ENCODE results near the gene CXCL16. TPM values are rescaled to one million over a fixed set of nuclear protein-coding genes. Genes with fewer than 3 reads are reported as not detected.

The CXCL16 gene
- total and polyA plus RNA-seq, 2 of the 13 experiments (the other 11 are each of a cell fraction or from before 2014, with no cell fraction given), result 9.4 to 101 TPM

DNA sequence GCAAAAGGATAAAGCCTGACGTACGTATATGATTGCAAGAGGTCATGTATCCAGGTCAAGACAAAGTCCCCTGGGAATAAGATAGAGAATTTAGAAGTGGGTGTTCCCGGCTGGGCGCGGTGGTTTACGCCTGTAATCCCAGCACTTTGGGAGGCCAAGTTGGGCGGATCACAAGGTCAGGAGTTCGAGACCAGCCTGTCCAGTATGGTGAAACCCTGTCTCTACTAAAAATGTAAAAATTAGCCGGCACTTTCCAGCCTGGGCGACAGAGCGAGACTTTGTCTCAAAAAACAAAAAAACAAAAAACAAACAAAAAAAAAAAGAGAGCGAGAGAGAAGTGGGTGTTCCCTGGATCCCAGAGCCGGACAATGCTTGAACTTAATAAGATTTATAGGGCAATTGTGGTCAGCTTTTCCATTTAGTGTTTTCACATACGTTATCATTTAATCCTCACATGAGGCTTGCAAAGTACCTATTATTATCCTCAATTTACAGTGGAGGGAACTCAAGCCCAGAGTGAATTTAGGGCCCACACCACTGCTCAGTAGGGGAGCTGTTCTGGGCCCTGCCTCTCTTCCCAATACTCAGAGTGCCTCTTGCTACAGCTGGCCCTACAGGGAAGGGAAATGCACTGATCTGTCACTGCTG is 48.6 kb upstream of the CXCL16 start (continued):
- TF ChIP-seq, protein P1, sequence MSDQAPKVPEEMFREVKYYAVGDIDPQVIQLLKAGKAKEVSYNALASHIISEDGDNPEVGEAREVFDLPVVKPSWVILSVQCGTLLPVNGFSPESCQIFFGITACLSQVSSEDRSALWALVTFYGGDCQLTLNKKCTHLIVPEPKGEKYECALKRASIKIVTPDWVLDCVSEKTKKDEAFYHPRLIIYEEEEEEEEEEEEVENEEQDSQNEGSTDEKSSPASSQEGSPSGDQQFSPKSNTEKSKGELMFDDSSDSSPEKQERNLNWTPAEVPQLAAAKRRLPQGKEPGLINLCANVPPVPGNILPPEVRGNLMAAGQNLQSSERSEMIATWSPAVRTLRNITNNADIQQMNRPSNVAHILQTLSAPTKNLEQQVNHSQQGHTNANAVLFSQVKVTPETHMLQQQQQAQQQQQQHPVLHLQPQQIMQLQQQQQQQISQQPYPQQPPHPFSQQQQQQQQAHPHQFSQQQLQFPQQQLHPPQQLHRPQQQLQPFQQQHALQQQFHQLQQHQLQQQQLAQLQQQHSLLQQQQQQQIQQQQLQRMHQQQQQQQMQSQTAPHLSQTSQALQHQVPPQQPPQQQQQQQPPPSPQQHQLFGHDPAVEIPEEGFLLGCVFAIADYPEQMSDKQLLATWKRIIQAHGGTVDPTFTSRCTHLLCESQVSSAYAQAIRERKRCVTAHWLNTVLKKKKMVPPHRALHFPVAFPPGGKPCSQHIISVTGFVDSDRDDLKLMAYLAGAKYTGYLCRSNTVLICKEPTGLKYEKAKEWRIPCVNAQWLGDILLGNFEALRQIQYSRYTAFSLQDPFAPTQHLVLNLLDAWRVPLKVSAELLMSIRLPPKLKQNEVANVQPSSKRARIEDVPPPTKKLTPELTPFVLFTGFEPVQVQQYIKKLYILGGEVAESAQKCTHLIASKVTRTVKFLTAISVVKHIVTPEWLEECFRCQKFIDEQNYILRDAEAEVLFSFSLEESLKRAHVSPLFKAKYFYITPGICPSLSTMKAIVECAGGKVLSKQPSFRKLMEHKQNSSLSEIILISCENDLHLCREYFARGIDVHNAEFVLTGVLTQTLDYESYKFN (CRISPR knock-in tag; conservative IDR thresholded peaks at IDR 0.05), result peak; percentile 38; the same call in 1 of the 2 replicates
- TF ChIP-seq, protein P2, sequence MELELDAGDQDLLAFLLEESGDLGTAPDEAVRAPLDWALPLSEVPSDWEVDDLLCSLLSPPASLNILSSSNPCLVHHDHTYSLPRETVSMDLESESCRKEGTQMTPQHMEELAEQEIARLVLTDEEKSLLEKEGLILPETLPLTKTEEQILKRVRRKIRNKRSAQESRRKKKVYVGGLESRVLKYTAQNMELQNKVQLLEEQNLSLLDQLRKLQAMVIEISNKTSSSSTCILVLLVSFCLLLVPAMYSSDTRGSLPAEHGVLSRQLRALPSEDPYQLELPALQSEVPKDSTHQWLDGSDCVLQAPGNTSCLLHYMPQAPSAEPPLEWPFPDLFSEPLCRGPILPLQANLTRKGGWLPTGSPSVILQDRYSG (CRISPR knock-in tag; IDR thresholded peaks at IDR 0.05), result 0 out of 2 replicates have a peak, but pooled peaks have one; percentile 44
- TF ChIP-seq GATA4 (IDR thresholded peaks at IDR 0.05; ENCODE audit: borderline replicate concordance, low read depth) (peak; percentile 8; the same call in 1 of the 2 replicates), MYNN (CRISPR knock-in tag; IDR thresholded peaks at IDR 0.05; ENCODE audit: low read depth) (0 out of 2 replicates have a peak, but pooled peaks have one; percentile 7), ZEB1 (IDR thresholded peaks at IDR 0.05; ENCODE audit: insufficient replicate concordance, low read depth) (peak; percentile 14), ZNF34 (CRISPR knock-in tag; IDR thresholded peaks at IDR 0.05; ENCODE audit: borderline replicate concordance) (0 out of 2 replicates have a peak, but pooled peaks have one; percentile 19), ZNF878 (CRISPR knock-in tag; IDR thresholded peaks at IDR 0.05) (0 out of 2 replicates have a peak, but pooled peaks have one; percentile 7), ARNTL (CRISPR knock-in tag; IDR thresholded peaks at IDR 0.05) (0 out of 2 replicates have a peak, but pooled peaks have one; percentile 1)
- TF ChIP-seq, protein P3, sequence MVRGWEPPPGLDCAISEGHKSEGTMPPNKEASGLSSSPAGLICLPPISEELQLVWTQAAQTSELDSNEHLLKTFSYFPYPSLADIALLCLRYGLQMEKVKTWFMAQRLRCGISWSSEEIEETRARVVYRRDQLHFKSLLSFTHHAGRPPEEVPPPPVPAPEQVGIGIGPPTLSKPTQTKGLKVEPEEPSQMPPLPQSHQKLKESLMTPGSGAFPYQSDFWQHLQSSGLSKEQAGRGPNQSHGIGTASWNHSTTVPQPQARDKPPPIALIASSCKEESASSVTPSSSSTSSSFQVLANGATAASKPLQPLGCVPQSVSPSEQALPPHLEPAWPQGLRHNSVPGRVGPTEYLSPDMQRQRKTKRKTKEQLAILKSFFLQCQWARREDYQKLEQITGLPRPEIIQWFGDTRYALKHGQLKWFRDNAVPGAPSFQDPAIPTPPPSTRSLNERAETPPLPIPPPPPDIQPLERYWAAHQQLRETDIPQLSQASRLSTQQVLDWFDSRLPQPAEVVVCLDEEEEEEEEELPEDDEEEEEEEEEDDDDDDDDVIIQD (CRISPR knock-in tag; IDR thresholded peaks at IDR 0.05; ENCODE audit: low read depth), result 0 out of 2 replicates have a peak, but pooled peaks have one; percentile 4
- TF ChIP-seq, protein P4, sequence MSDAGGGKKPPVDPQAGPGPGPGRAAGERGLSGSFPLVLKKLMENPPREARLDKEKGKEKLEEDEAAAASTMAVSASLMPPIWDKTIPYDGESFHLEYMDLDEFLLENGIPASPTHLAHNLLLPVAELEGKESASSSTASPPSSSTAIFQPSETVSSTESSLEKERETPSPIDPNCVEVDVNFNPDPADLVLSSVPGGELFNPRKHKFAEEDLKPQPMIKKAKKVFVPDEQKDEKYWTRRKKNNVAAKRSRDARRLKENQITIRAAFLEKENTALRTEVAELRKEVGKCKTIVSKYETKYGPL (CRISPR knock-in tag; IDR thresholded peaks at IDR 0.05), result peak; percentile 69; the same call in 1 of the 2 replicates
- TF ChIP-seq, protein P5, sequence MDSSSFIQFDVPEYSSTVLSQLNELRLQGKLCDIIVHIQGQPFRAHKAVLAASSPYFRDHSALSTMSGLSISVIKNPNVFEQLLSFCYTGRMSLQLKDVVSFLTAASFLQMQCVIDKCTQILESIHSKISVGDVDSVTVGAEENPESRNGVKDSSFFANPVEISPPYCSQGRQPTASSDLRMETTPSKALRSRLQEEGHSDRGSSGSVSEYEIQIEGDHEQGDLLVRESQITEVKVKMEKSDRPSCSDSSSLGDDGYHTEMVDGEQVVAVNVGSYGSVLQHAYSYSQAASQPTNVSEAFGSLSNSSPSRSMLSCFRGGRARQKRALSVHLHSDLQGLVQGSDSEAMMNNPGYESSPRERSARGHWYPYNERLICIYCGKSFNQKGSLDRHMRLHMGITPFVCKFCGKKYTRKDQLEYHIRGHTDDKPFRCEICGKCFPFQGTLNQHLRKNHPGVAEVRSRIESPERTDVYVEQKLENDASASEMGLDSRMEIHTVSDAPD (CRISPR knock-in tag; IDR thresholded peaks at IDR 0.05), result peak; percentile 5; the same call in 1 of the 2 replicates
- TF ChIP-seq, protein P6, sequence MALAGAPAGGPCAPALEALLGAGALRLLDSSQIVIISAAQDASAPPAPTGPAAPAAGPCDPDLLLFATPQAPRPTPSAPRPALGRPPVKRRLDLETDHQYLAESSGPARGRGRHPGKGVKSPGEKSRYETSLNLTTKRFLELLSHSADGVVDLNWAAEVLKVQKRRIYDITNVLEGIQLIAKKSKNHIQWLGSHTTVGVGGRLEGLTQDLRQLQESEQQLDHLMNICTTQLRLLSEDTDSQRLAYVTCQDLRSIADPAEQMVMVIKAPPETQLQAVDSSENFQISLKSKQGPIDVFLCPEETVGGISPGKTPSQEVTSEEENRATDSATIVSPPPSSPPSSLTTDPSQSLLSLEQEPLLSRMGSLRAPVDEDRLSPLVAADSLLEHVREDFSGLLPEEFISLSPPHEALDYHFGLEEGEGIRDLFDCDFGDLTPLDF (CRISPR knock-in tag; IDR thresholded peaks at IDR 0.05), result peak; percentile 14; the same call in 1 of the 2 replicates

All from HepG2 (cell line).